Ovary (tissue), 9 donors: Measurements from ENCODE around the gene TGM2. TPM values are rescaled to one million over a fixed set of nuclear protein-coding genes. Genes with fewer than 3 reads are reported as not detected.

Experiments used
- DNase-seq, 5 donors: peaks; one replicate each; pipeline ENCODE4 v3.0.0-alpha.2; 2019 to 2020
- H3K27ac ChIP-seq, 2 donors: fragments of 200-600 bp; one replicate each; pipeline versions ENCODE4 v1.5.1 to v1.8.0; 2019 to 2022
- H3K27me3 ChIP-seq: fragments of 200-600 bp; one replicate; pipeline ENCODE4 v1.8.0; 2022
- H3K36me3 ChIP-seq: fragments of 200-600 bp; sonication (generic); one replicate; pipeline ENCODE4 v1.5.1; 2019
- H3K4me1 ChIP-seq: one replicate; pipeline ENCODE4 v1.8.1; 2013; ENCODE audit warnings: mild to moderate bottlenecking, moderate library complexity; ENCODE audit not compliant: insufficient read depth
- H3K4me3 ChIP-seq: fragments of 200-600 bp; sonication (generic); one replicate; pipeline ENCODE4 v1.5.1; 2017
- H3K9me3 ChIP-seq, 2 donors: fragments of 200-600 bp in 1 of 2; sonication (generic) in 1 of 2; one replicate each; pipeline versions ENCODE4 v1.5.1 to v1.8.1; 2013 to 2019; ENCODE audit warnings: mild to moderate bottlenecking in 1 of 2, moderate library complexity in 1 of 2
- EP300 ChIP-seq: sonication (generic); formaldehyde crosslinking; IDR thresholded peaks from one replicate; pipeline ENCODE4 v1.6.1; 2017; ENCODE audit warnings: antibody characterized with exemption
- POLR2A ChIP-seq: fragments of 450-650 bp; IDR thresholded peaks from one replicate; pipeline ENCODE4 v1.6.1; 2017; ENCODE audit warnings: antibody characterized with exemption, mild to moderate bottlenecking, moderate library complexity
- WGBS, 3 donors: extraction: QIAGEN DNeasy Blood & Tissue Kit in 1 of 3; methylation state at CpG; one replicate each; pipeline versions ENCODE4 v1.1.5 to v1.1.7; 2013 to 2017; 5-methylcytosine and 5-hydroxymethylcytosine counted together
- intact Hi-C, 4 donors: fragments of 100-400 bp; cut with DNase I; formaldehyde crosslinking; loops; one replicate each; pipeline versions ENCODE4 v1.11.0 to v1.15.1; 2022 to 2023
- polyA plus RNA-seq, 2 donors: library from polyadenylated mRNA; stranded (reverse); fragments of 200-250 nt in 1 of 2; fragments of 350-450 nt in 1 of 2; fragmentation: Illumina TruSeq in 1 of 2; extraction: RNeasy Lipid Tissue Mini Kit (QIAGEN cat#74804) in 1 of 2; gene quantifications; one replicate each; pipeline ENCODE4 v1.2.3, GENCODE V29; 2013 to 2014
- total RNA-seq, 7 donors: library from RNA; depleted of rRNA in 2 of 7; stranded (reverse); fragments of >200 nt in 2 of 7; fragmentation: NEBNext Ultra II Directional in 3 of 7; extraction: Animal tissue kit (Norgen Biotek cat#: 25700) in 3 of 7; gene quantifications; one replicate each; pipeline versions ENCODE4 v1.1.0 to v1.2.4, GENCODE V29; 2016 to 2023
- TF ChIP-seq, protein P1 (sequence below), 3 donors: fragments of 450-650 bp in 2 of 3; fragments of 200-600 bp in 1 of 3; IDR thresholded peaks; one replicate each; pipeline versions ENCODE4 v1.5.1 to v1.8.0; 2016 to 2022; ENCODE audit warnings: antibody characterized with exemption in 3 of 3, mild to moderate bottlenecking in 1 of 3
- donor health status: DM: no; HTN: no; CAD: no; lungs with moderate emphysema.
- donor health status: DM: no; HTN: no; CAD: no.
- donor health status: Bipolar disorder and iron deficiency.
- donor health status: DM: yes; HTN: yes; CAD: no.
- donor health status: DM: no; HTN: no; CAD: no.
- donor health status: DM: yes; HTN: yes; CAD: no.

TGM2 gene
- total and polyA plus RNA-seq, 9 donors = 15.0 to 320 (median 52.8) TPM

- Histone ChIP-seq H3K9me3 (no peaks in the 10 kb centered on the region), H3K36me3 (no peaks in the 10 kb centered on the region), H3K27me3 (no peaks in the 10 kb centered on the region), H3K4me1 (peaks cover 3% of the 10 kb centered on the region), H3K27ac (no peak overlapping the region), H3K4me3 (no peak overlapping the region)
- DNase-seq = peak in 1 of 5 donors; percentile 14
- 79 to 92% (median 92%) methylated on average over 3 of the region's 3 CpGs for WGBS, 3 donors
- intact Hi-C loops = no loop called here
- TF ChIP-seq EP300 (no peak), POLR2A (no peak)
- TF ChIP-seq, protein P1, sequence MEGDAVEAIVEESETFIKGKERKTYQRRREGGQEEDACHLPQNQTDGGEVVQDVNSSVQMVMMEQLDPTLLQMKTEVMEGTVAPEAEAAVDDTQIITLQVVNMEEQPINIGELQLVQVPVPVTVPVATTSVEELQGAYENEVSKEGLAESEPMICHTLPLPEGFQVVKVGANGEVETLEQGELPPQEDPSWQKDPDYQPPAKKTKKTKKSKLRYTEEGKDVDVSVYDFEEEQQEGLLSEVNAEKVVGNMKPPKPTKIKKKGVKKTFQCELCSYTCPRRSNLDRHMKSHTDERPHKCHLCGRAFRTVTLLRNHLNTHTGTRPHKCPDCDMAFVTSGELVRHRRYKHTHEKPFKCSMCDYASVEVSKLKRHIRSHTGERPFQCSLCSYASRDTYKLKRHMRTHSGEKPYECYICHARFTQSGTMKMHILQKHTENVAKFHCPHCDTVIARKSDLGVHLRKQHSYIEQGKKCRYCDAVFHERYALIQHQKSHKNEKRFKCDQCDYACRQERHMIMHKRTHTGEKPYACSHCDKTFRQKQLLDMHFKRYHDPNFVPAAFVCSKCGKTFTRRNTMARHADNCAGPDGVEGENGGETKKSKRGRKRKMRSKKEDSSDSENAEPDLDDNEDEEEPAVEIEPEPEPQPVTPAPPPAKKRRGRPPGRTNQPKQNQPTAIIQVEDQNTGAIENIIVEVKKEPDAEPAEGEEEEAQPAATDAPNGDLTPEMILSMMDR (IDR thresholded peaks at IDR 0.05) = no peak
Observed at GRCh38 chr20:38131588-38132121, 33.4 kb downstream of the TGM2 start.

- Histone ChIP-seq H3K4me1 (peaks cover 10% of the 10 kb centered on the region), H3K9me3 (no peaks in the 10 kb centered on the region), H3K27ac (no peak overlapping the region), H3K4me3 (no peak overlapping the region), H3K36me3 (no peaks in the 10 kb centered on the region), H3K27me3 (no peaks in the 10 kb centered on the region)
- WGBS, 3 donors = 93 to 94% (median 94%) methylated on average over 19 of the region's 19 CpGs
- TF ChIP-seq POLR2A (no peak), EP300 (no peak)
- TF ChIP-seq, protein P1 (IDR thresholded peaks at IDR 0.05) = no peak
- peak in 1 of 5 donors; percentile 21 for DNase-seq
- intact Hi-C loops = no loop called here
Observed at GRCh38 chr20:38130687-38131587, 34.1 kb downstream of the TGM2 start.

DNA sequence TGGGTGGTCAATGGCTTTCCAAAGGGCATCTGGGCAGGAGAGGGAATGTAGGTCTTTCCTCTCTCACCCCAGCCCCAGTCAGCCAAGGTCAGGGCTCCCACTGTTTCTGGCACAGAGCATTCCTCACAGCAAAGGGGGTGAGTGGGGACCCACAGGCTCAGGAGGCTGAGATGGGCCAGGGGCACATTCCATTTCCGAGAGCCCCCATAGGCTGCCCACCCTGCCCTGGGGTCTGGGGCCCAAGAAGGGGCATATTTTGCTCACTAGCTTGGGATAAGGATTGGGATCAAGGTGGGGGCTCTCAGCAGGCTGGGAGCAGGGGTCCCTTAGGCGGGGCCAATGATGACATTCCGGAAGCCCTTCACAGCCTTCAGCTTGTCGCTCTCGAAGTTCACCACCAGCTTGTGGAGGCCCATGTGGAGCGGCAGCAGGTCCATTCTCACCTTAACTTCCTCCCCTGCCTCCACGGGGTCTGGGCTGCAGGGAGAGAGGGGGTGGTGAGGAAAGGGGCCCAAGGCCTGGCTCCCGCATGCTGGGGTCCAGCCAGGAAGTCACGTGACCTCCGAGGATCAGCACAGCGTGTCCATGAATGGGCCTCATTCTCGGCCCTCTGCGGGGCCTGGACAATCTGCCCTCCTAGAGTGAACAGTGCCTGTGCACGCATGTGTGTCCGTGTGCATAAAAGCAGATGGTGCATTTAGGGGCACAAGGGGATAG is 35.0 kb downstream of the TGM2 start:
- DNase-seq = peak in 1 of 5 donors; percentile 36
- TF ChIP-seq, protein P1 (IDR thresholded peaks at IDR 0.05) = no peak
- TF ChIP-seq POLR2A (no peak), EP300 (no peak)
- H3K27me3 ChIP-seq = no peaks in the 10 kb centered on the region
- H3K9me3 ChIP-seq = no peaks in the 10 kb centered on the region
- intact Hi-C loops = no loop called here
- H3K4me1 ChIP-seq = peaks cover 15% of the 10 kb centered on the region
- H3K27ac ChIP-seq = no peak overlapping the region
- no peaks in the 10 kb centered on the region for H3K36me3 ChIP-seq
- 92 to 93% (median 93%) methylated on average over 15 of the region's 15 CpGs for WGBS, 3 donors
- no peak overlapping the region for H3K4me3 ChIP-seq

- peak in 2 of 5 donors; percentile 10 to 21 for DNase-seq
- Histone ChIP-seq H3K4me1 (peaks cover 17% of the 10 kb centered on the region), H3K36me3 (no peaks in the 10 kb centered on the region), H3K27ac (no peak overlapping the region), H3K4me3 (no peak overlapping the region), H3K9me3 (no peaks in the 10 kb centered on the region), H3K27me3 (no peaks in the 10 kb centered on the region)
- no peak for TF ChIP-seq POLR2A
- TF ChIP-seq EP300 = no peak
- TF ChIP-seq, protein P1 (IDR thresholded peaks at IDR 0.05) = no peak
- 91 to 94% (median 93%) methylated on average over 6 of the region's 6 CpGs for WGBS, 3 donors
- intact Hi-C loops = no loop called here
Observed at GRCh38 chr20:38129248-38129865, 35.7 kb downstream of the TGM2 start.
